Ishikawa (cell line): ENCODE measurements around the gene ERGIC1.

Source experiments
- CEBPB ChIP-seq: IDR thresholded peaks from 2 replicates; pipeline ENCODE4 v1.6.1; 2012
- CREB1 ChIP-seq: IDR thresholded peaks from 2 replicates; pipeline ENCODE4 v1.6.1; 2012; ENCODE audit warnings: low read depth
- EGR1 ChIP-seq: IDR thresholded peaks from 2 replicates; pipeline ENCODE4 v1.6.1; 2012
- EP300 ChIP-seq: IDR thresholded peaks from 2 replicates; pipeline ENCODE4 v1.6.1; 2012; ENCODE audit warnings: borderline replicate concordance
- FOXM1 ChIP-seq: IDR thresholded peaks from 2 replicates; pipeline ENCODE4 v1.6.1; 2012; ENCODE audit warnings: low read depth, borderline replicate concordance
- NFIC ChIP-seq: IDR thresholded peaks from 2 replicates; pipeline ENCODE4 v1.6.1; 2012
- RAD21 ChIP-seq: IDR thresholded peaks from 2 replicates; pipeline ENCODE4 v1.6.1; 2012; ENCODE audit warnings: low read depth
- TAF1 ChIP-seq: IDR thresholded peaks from 2 replicates; pipeline ENCODE4 v1.6.1; 2012; ENCODE audit warnings: low read depth, mild to moderate bottlenecking
- TCF12 ChIP-seq: IDR thresholded peaks from 2 replicates; pipeline ENCODE4 v1.6.1; 2012; ENCODE audit warnings: low read depth
- TEAD4 ChIP-seq: IDR thresholded peaks from 2 replicates; pipeline ENCODE4 v1.6.1; 2012
- YY1 ChIP-seq: IDR thresholded peaks from 2 replicates; pipeline ENCODE4 v1.6.1; 2012; ENCODE audit warnings: low read depth
- ZBTB7A ChIP-seq: IDR thresholded peaks from 2 replicates; pipeline ENCODE4 v1.6.1; 2012; ENCODE audit warnings: low read depth
- TF ChIP-seq, protein P1 (sequence below): IDR thresholded peaks from 2 replicates; pipeline ENCODE4 v1.6.1; 2012
- TF ChIP-seq, protein P2 (sequence below): IDR thresholded peaks from 2 replicates; pipeline ENCODE4 v1.6.1; 2012; ENCODE audit warnings: low read depth, mild to moderate bottlenecking
- TF ChIP-seq, protein P3 (sequence below): IDR thresholded peaks from 2 replicates; pipeline ENCODE4 v1.6.1; 2012

The ERGIC1 gene

DNA sequence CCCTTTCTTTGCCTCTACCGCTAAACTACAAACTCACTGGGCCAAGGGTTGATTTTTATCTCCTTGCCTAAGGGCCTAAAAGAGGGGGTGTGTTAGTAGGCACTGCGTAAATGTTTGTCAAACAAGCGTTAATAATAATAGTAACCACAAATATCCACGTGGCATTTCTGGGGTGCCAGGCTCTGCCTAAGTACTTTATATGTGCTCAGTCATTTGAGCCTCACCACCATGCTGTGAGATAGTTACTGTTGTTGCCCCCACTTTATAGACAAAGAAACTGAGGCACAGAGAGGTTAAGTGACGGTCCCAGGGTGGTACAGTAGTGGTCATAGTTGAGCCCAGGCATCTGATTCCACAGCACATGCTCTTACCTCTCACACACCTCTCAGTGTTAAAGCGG, 52.4 kb downstream of the ERGIC1 start:
- no peak for TF ChIP-seq CEBPB
- TF ChIP-seq TEAD4 = no peak
- TF ChIP-seq EGR1 = no peak

DNA sequence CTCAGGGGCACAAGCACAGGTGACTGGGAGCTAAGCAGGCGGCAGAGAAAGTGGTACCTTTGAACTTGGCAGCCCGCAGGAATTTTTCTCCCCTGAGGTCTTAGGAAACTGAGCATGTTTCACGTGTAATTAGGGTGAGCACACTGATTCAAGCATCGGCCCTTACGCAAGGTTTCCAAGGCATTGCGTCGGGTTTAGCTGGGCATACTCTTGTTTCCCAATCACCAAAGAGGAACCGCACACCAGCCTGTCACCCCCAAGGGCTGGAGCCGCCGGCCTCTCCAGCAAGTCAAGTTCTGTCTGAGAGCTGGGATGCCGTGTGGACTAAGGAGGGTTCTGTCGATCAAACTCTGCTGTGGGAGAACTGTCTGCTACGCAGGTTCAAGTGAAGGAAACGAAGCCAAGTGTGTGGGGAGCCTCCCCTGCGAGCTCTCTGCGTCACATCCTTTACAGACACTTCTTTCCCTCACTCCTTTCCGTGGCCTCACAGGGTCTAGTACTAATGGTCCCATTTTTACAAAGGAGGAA, 53.0 kb downstream of the ERGIC1 start:
- TF ChIP-seq, protein P1, sequence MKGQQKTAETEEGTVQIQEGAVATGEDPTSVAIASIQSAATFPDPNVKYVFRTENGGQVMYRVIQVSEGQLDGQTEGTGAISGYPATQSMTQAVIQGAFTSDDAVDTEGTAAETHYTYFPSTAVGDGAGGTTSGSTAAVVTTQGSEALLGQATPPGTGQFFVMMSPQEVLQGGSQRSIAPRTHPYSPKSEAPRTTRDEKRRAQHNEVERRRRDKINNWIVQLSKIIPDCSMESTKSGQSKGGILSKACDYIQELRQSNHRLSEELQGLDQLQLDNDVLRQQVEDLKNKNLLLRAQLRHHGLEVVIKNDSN = no peak
- TF ChIP-seq CEBPB (no peak), CREB1 (no peak), ZBTB7A (no peak), EP300 (no peak), FOXM1 (no peak), TCF12 (no peak), RAD21 (no peak), YY1 (no peak), TAF1 (no peak), TEAD4 (no peak), NFIC (no peak), EGR1 (no peak)
- TF ChIP-seq, protein P2, sequence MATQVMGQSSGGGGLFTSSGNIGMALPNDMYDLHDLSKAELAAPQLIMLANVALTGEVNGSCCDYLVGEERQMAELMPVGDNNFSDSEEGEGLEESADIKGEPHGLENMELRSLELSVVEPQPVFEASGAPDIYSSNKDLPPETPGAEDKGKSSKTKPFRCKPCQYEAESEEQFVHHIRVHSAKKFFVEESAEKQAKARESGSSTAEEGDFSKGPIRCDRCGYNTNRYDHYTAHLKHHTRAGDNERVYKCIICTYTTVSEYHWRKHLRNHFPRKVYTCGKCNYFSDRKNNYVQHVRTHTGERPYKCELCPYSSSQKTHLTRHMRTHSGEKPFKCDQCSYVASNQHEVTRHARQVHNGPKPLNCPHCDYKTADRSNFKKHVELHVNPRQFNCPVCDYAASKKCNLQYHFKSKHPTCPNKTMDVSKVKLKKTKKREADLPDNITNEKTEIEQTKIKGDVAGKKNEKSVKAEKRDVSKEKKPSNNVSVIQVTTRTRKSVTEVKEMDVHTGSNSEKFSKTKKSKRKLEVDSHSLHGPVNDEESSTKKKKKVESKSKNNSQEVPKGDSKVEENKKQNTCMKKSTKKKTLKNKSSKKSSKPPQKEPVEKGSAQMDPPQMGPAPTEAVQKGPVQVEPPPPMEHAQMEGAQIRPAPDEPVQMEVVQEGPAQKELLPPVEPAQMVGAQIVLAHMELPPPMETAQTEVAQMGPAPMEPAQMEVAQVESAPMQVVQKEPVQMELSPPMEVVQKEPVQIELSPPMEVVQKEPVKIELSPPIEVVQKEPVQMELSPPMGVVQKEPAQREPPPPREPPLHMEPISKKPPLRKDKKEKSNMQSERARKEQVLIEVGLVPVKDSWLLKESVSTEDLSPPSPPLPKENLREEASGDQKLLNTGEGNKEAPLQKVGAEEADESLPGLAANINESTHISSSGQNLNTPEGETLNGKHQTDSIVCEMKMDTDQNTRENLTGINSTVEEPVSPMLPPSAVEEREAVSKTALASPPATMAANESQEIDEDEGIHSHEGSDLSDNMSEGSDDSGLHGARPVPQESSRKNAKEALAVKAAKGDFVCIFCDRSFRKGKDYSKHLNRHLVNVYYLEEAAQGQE = no peak
- TF ChIP-seq, protein P3, sequence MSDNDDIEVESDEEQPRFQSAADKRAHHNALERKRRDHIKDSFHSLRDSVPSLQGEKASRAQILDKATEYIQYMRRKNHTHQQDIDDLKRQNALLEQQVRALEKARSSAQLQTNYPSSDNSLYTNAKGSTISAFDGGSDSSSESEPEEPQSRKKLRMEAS = no peak

DNA sequence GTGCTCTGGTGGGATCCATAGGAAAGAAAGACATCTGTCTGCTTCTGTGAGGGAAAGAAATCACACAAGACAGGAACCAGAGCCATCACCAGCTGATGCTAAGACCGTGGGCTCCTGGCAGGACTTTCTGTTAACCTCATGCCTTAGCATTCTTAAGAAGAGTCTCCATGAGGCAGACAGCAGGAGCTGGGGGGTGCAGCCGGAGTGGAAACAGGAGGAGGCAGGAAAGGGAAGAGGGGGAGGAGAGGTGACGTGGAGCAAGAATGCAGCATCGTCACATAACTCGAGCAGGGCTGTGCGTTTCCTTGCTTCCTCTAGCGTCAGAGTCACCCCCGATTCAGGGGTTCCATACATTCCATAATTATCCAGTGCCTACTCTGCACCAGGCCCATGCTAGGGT, 53.6 kb downstream of the ERGIC1 start:
- TF ChIP-seq NFIC = no peak
- no peak for TF ChIP-seq EP300
- TF ChIP-seq, protein P1 = no peak
- TF ChIP-seq, protein P3 = no peak
- TF ChIP-seq ZBTB7A = no peak
- no peak for TF ChIP-seq CREB1
- no peak for TF ChIP-seq TEAD4
- TF ChIP-seq YY1 = no peak
- no peak for TF ChIP-seq CEBPB
- TF ChIP-seq, protein P2 = no peak
- TF ChIP-seq EGR1 = no peak
- TF ChIP-seq RAD21 = no peak
- no peak for TF ChIP-seq TAF1
- TF ChIP-seq TCF12 = no peak
- TF ChIP-seq FOXM1 = no peak

DNA sequence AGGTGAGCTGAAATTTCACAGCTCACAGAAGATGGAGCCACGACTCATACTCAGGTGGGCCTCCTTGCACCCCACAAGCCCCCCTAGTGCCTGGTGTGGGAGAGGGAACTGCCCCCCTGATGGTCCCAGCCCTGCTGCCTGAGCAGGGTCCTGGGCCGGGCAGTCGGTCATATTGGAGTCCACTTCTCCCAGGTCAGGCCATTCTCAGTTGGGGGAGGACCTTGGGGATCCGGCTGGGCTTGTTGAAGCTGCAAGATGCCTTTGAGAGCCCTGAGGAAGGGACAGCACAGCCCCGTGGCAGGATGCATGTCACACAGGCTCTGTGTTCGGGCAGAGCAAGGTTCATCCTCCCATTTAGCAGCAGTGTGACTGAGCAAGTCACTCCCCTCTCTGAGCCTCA, 56.6 kb downstream of the ERGIC1 start:
- TF ChIP-seq CREB1 (no peak), RAD21 (no peak), FOXM1 (no peak), ZBTB7A (no peak), YY1 (no peak), TEAD4 (no peak), EGR1 (no peak)

DNA sequence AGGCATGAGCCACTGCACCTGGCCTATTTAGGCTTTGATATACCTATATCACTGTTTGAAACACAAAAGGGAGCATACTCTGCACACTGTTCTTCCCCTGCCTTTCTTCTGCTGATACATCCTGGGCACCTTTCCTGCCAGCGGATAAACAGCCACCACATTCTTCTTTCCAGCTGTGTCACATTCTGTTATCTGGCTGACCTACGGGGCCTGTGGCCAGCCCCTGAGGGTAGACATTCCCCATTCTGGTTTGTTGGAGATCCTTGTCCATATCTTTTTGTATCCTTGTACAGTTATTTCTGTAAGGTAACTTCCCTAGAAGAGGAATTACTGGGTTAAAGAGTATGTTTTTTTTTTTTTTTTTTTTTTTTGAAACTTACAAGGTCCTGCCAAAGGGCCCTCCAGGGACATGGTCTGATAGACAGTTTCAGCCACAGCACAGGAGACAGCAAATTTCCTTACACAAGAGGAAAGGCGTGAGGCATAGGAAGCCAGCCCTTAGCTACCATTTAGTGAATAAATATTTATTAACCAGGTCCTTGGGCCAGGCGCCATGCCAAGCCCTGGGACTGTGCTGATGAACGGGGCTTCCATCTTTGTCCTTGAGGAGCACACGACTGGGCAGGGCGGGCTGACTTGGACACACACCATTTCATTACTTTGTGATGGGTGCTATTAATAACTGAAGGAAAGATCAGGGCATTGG, 57.8 kb downstream of the ERGIC1 start:
- TF ChIP-seq, protein P2 = no peak
- TF ChIP-seq TAF1 (no peak), TEAD4 (no peak), FOXM1 (no peak), NFIC (no peak), EGR1 (no peak), ZBTB7A (no peak), EP300 (no peak), RAD21 (no peak), TCF12 (no peak)
- TF ChIP-seq, protein P3 = no peak
- TF ChIP-seq, protein P1 = no peak
